Hematopoietic multipotent progenitor cell treated with erythropoietin and hydrocortisone succinate and interleukin-3 and kit ligand, for 4 days (in vitro differentiated cells): ENCODE results near the gene OGFR.
"Not testable (repeated sequence)": the region's sequence is repeated elsewhere in the genome, so short reads cannot be mapped to it uniquely, and the experiment has no call there.

Experiments used
- DNase-seq: peaks from one replicate; pipeline ENCODE4 v3.0.0-alpha.2; 2015

Gene OGFR

DNA sequence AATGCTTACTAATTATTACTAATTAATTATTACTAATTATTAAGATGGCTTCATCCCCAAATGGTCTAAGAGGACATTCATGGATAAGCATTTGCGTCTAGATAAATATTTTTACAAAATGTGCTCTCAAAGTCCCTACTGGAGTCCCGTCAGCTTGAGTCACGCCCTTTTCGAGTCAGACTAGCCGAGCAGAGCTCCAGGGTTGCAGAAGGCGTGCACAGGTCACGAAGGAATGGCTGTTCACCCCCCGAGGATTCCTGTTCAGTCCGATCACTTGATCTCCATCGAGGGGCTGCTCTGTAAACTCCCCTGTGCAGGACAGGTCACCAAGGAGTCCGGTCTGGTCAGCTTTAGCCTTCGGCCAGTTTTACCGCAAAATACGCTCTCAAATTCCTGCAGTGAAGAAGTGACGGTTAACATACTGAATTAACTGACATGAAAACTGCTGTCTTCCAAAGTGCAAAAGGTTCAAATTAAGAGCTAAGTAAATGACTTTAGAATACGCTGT is 37.1 kb downstream of the OGFR start:
- DNase-seq, result no peak

DNA sequence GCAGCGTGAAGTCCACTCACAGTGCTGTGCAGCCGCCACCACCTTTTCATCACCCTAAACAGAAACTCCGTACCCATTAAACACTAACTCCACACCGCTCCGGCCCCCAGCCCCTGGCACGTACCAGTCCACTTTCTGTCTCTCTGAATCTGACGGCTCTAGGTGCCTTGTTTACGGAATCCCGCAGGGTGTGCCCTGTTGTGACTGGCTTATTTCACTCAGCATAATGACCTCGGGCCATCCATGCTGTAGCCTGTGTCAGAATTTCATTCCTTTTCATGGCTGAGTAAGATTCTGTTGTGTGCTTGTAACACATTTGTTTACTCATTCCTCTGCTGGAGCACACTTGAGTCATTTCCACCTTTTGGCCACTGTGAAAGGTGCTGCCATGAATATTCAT is 39.0 kb downstream of the OGFR start:
- DNase-seq, result no peak

GRCh38 chr20:62844182-62844581 is 39.5 kb downstream of the OGFR start:
- DNase-seq, result no peak

DNA sequence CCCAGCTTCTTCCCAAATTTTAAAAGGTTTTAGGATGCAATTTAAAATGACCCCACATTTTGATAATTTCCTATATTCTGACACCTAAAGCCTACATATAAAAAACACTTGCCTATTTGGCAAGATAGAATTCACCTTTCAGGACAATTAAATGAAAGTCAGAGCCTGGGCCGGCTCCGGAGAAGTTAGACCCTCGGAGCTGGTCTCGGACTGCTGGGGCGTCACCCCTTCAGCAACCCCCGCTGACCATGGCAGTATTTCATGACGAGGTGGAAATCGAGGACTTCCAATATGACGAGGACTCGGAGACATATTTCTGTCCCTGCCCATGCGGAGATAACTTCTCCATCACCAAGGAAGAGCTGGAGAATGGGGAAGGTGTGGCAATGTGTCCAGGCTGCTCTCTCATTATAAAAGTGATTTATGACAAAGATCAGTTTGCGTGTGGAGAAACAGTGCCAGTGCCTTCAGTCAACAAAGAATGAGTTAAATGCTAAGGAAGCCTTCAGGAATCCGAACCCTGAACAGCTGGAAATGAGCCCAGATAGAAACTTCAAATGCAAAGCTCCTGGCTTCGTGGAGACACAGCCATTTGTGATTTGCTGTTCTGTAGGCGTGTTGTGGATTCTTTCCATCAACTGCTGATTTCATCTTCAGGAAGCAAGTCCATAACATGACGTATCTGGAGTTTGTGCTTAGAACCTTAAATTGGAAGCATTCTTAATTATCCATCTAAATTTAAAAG is 41.0 kb downstream of the OGFR start:
- DNase-seq, result no peak

DNA sequence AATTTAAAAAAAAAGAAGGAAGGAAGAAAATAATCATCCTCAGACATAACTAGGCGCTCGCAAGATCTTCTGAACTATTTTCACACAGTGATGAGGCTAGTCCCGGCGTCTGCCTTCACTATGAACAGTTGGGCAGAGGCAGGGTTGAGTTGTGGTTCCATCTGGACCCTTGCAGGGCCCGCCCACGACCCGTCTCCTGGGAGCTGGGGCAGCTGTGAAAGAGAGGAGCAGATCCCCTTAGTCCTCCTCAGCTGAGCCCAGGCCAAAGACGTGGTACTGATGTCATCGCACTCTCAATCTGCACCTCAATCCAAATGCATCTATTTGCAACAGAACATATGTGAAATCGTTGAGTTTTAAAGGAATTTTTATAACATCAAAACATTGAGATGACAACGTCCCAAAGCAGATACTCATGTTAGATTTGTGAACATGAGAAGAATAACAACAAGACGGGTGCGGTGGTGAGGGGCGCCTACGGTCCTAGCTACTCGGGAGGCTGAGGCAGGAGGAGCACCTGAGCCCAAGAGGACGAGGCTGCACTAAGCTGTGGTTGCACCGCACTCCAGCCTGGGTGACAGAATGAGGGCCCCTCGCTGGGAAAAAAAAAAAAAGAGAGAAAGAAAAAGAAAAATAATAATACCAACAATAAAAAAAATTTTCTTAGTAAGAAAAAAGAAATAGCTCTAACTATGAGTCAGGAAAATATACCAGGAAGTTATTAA is 41.7 kb downstream of the OGFR start:
- DNase-seq, result no peak

- not testable (repeated sequence) for DNase-seq
Measured at GRCh38 chr20:62848917-62849316, 44.3 kb downstream of the OGFR start.

GRCh38 chr20:62849431-62849830 is 44.8 kb downstream of the OGFR start:
- DNase-seq, result no peak

GRCh38 chr20:62850333-62850974 is 45.8 kb downstream of the OGFR start:
- no peak for DNase-seq

DNA sequence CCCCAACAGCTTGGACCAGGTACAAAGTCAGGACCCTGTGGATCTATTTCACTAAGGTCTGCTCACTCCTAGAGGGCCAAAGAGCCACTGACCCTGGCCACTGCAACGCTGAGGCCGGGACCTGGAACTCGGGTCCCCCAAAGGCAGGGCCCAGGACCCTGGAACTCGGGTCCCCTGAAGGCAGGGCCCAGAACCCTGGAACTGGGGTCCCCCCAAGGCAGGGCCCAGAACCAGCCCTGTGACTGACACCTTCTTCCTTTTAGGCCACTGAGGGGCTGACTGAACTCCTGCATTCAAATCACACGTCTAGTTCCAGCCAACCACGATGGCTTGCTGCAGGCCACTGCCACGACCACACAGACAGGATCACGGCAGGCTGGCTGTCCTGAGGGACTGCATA is 47.6 kb downstream of the OGFR start:
- DNase-seq, result no peak

DNA sequence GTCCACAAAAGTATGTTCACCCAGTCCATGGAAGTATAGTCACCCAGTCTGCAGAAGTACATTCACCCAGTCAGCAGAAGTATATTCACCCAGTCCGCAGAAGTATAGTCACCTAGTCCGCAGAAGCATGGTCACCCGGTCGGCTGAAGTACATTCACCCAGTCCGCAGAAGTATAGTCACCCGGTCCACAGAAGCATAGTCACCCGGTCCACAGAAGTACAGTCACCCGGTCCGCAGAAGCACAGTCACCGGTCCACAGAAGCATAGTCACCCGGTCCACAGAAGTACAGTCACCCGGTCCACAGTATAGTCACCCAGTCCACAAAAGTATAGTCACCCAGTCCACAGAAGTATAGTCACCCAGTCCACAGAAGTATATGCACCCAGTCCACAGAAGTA is 48.2 kb downstream of the OGFR start:
- DNase-seq, result no peak

- not testable (repeated sequence) for DNase-seq
Measured at GRCh38 chr20:62853304-62853703, 48.7 kb downstream of the OGFR start.

GRCh38 chr20:62854121-62854520 is 49.5 kb downstream of the OGFR start:
- DNase-seq, result no peak

DNA sequence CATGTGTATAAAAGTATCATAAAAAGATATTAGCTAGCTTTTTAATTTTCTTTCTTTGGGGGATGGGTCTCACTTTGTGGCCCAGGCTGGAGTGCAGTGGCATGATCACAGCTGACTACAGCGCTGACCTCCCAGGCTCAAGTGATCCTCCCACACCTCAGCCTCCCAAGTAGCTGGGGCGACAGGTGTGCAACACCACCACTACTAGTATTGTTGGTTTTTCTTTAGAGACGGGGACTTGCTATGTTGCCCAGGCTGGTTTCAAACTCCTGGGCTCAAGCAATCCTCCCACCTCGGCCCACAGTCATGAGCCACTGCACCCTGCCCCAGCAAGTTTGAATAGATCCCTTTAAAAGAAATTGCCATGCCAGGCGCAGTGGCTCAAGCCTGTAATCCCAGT is 50.5 kb downstream of the OGFR start:
- DNase-seq, result no peak

GRCh38 chr20:62856931-62857619 is 52.4 kb downstream of the OGFR start:
- no peak for DNase-seq

GRCh38 chr20:62858058-62858830 is 53.6 kb downstream of the OGFR start:
- DNase-seq, result no peak

- DNase-seq, result no peak
Measured at GRCh38 chr20:62859721-62860120, 55.1 kb downstream of the OGFR start.

- peak; percentile 22 for DNase-seq
Measured at GRCh38 chr20:62860391-62860923, 55.8 kb downstream of the OGFR start.

DNA sequence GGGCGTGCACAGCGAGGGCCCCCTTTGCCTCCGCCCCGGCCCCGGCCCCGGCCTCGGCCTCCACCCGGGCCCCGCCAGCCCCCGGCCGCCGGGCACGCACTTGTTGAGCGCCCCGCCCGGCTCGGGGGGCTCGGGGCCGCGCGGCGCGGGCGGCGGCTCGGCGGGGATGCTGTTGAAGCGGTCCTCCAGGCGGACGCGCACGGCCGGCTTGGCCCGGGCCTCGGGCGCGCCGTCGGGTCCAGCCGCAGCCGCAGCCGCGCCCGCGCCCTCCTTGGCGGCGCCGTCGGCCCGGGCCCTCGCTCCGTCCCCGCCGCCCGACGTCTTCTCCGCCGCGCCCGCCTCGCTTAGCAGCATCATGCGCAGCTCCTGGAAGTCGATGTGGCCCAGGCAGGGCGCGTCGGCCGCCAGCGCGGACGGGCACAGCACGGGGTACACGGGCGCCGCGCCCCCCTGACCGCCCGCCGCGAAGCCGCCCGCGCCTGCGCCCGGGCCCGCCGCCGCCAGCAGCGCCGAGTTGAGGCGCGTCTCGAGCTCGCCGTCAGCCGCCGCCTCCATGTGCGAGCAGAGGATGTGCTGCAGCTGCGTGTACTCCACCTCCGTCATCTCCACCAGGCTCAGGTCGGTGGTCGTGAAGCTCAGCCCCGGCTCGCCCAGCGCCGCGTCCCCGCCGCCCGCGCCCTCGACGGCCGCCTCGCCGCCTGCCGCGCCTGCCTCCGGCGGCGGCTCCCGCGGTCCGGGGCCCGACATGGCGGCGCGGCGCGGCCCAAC is 56.5 kb downstream of the OGFR start:
- DNase-seq, result peak; percentile 54

- peak; percentile 92 for DNase-seq
Measured at GRCh38 chr20:62861726-62862336, 57.2 kb downstream of the OGFR start, which contains the start of gene TCFL5. Gene TCFL5 (minus strand): TSS chr20:62861822. CDS start chr20:62861670, 152 bp downstream.
